Activated CD8-positive, alpha-beta T cell treated with anti-CD3 and anti-CD28 coated beads for 36 hours (primary cell): ENCODE results near the gene ZFYVE21. TPM values are rescaled to one million over a fixed set of nuclear protein-coding genes. Genes with fewer than 3 reads are reported as not detected.

Experiments used
- ATAC-seq: fragments of 200-7000 bp; cut with Tn5 transposase; one replicate; pipeline ENCODE4 v1.10.0; 2021; ENCODE audit warnings: mild to moderate bottlenecking, moderate library complexity
- CTCF ChIA-PET: fragments of 350-600 bp; sonication (Branson Sonifier 250); formaldehyde crosslinking; loops from one replicate; lab custom pipeline; 2021; ENCODE audit warnings: antibody characterized with exemption; lab: Charles Lee
- POLR2A ChIA-PET: fragments of 350-600 bp; sonication (Branson Sonifier 250); formaldehyde crosslinking; loops from one replicate; lab custom pipeline; 2021; ENCODE audit warnings: antibody characterized with exemption; lab: Charles Lee
- DNase-seq: peaks from one replicate; pipeline ENCODE4 v3.0.0-alpha.2; 2020
- H3K27ac Mint-ChIP-seq: one replicate; pipeline ENCODE4 v1.8.0; 2021; ENCODE audit warnings: mild to moderate bottlenecking, mixed read lengths
- H3K27me3 Mint-ChIP-seq: one replicate; pipeline ENCODE4 v1.8.0; 2021; ENCODE audit warnings: mixed read lengths
- H3K36me3 Mint-ChIP-seq: one replicate; pipeline ENCODE4 v1.8.0; 2021; ENCODE audit warnings: low read depth, mixed read lengths
- H3K4me1 Mint-ChIP-seq: one replicate; pipeline ENCODE4 v1.8.0; 2021; ENCODE audit warnings: low read depth, mixed read lengths
- H3K4me3 Mint-ChIP-seq: one replicate; pipeline ENCODE4 v1.8.0; 2021; ENCODE audit warnings: mild to moderate bottlenecking, moderate library complexity, mixed read lengths
- H3K9me3 Mint-ChIP-seq: one replicate; pipeline ENCODE4 v1.8.0; 2021; ENCODE audit warnings: mixed read lengths
- intact Hi-C: fragments of 100-400 bp; cut with micrococcal nuclease; formaldehyde crosslinking; loops from one replicate; pipeline ENCODE4 v1.10.0; 2022
- total RNA-seq, 2 experiments: library from RNA; stranded (reverse); gene quantifications; one replicate each; pipeline ENCODE4 v1.2.3, GENCODE V29; 2021
- TF ChIP-seq, protein P1 (sequence below): fragments of 200-600 bp; IDR thresholded peaks from one replicate; pipeline ENCODE4 v1.8.0; 2022; ENCODE audit warnings: antibody characterized with exemption, mild to moderate bottlenecking

Gene ZFYVE21
- total RNA-seq, 2 experiments from 2014 or later, result 10.4 to 11.6 TPM

DNA sequence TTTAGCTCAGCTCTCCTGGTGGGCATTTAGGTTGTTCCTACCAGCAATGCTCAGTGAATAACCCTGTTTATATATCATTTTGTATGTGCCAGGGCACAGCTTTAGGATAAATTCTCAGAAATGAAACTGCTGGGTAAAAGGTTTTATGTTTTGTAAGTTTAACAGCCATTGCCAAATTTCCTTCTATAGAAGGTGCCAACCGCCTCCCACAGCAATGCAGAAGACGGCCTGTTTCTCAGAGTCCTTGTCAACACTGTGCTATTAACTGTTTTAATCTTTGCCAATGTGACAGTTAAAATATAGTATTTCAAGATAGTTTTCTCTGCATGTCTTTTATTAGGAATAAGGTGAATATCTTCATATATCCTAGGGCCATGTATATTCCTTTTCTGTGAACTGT lies 66.8 kb downstream of the ZFYVE21 start:
- H3K27ac Mint-ChIP-seq, result no peak overlapping the region
- POLR2A ChIA-PET, result interaction anchor here (0.6 kb wide), 1 partner anchor 216 kb away, joined by 3 read pairs; no protein-coding TSS in a partner anchor
- CTCF ChIA-PET, result no interaction called here
- no peaks in the 10 kb centered on the region for H3K4me1 Mint-ChIP-seq
- H3K27me3 Mint-ChIP-seq, result no peaks in the 10 kb centered on the region
- no peak overlapping the region for H3K4me3 Mint-ChIP-seq
- peaks cover 3% of the 10 kb centered on the region for H3K36me3 Mint-ChIP-seq
- ATAC-seq (no peak), DNase-seq (no peak)
- TF ChIP-seq, protein P1, sequence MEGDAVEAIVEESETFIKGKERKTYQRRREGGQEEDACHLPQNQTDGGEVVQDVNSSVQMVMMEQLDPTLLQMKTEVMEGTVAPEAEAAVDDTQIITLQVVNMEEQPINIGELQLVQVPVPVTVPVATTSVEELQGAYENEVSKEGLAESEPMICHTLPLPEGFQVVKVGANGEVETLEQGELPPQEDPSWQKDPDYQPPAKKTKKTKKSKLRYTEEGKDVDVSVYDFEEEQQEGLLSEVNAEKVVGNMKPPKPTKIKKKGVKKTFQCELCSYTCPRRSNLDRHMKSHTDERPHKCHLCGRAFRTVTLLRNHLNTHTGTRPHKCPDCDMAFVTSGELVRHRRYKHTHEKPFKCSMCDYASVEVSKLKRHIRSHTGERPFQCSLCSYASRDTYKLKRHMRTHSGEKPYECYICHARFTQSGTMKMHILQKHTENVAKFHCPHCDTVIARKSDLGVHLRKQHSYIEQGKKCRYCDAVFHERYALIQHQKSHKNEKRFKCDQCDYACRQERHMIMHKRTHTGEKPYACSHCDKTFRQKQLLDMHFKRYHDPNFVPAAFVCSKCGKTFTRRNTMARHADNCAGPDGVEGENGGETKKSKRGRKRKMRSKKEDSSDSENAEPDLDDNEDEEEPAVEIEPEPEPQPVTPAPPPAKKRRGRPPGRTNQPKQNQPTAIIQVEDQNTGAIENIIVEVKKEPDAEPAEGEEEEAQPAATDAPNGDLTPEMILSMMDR, result no peak
- intact Hi-C loops, result no loop called here
- no peaks in the 10 kb centered on the region for H3K9me3 Mint-ChIP-seq

Other genes starting within 250 kb of the ZFYVE21 start
- gene CKB, start 193.0 kb upstream of the ZFYVE21 start, total RNA-seq, result 1 to 10 TPM; 5.8 to 9.1 TPM
- gene TRMT61A, start 186.6 kb upstream of the ZFYVE21 start, total RNA-seq, result 1 to 10 TPM; 9.9 TPM
- 10 to 100 TPM; 28.8 to 29.6 TPM for gene BAG5, start 153.2 kb upstream of the ZFYVE21 start, total RNA-seq
- gene COA8, start 152.8 kb upstream of the ZFYVE21 start, total RNA-seq, result 10 to 100 TPM; 40.3 to 45.6 TPM
- gene KLC1, start 86.6 kb upstream of the ZFYVE21 start, total RNA-seq, result 100 to 1,000 TPM in 1 of 2 experiments, 10 to 100 TPM in 1; 97.5 to 101 TPM
- 10 to 100 TPM; 47.3 to 55.2 TPM for gene XRCC3, start 359 bp upstream of the ZFYVE21 start, total RNA-seq
- gene PPP1R13B, start 131.8 kb downstream of the ZFYVE21 start, total RNA-seq, result 10 to 100 TPM; 11.9 to 14.5 TPM
- 1 to 10 TPM; 1.2 to 1.6 TPM for gene TDRD9, start 212.6 kb downstream of the ZFYVE21 start, total RNA-seq
- gene RD3L, start 226.7 kb downstream of the ZFYVE21 start, total RNA-seq, result not detected